H9 (cell line): ENCODE data around the gene MMP15. TPM values are rescaled to one million over a fixed set of nuclear protein-coding genes. Genes with fewer than 3 reads are reported as not detected.

Experiments used
- DNase-seq: peaks from one replicate; pipeline ENCODE4 v3.0.0-alpha.2; 2017
- H2AFZ ChIP-seq: one replicate; pipeline ENCODE4 v1.6.1; 2013; ENCODE audit warnings: mild to moderate bottlenecking, low read length, control low read depth, moderate library complexity
- H2AK5ac ChIP-seq: 2 replicates; pipeline ENCODE4 v1.6.1; 2013; ENCODE audit warnings: low read length, control low read depth, mixed read lengths; ENCODE audit not compliant: insufficient read length
- H2BK120ac ChIP-seq: one replicate; pipeline ENCODE4 v1.6.1; 2013; ENCODE audit warnings: low read depth, mild to moderate bottlenecking, low read length, control low read depth, inconsistent platforms; ENCODE audit not compliant: poor library complexity, severe bottlenecking
- H2BK12ac ChIP-seq: 2 replicates; pipeline ENCODE4 v1.6.1; 2013; ENCODE audit warnings: low read length, control low read depth, mixed read lengths, low read depth; ENCODE audit not compliant: insufficient read length
- H2BK15ac ChIP-seq: 2 replicates; pipeline ENCODE4 v1.6.1; 2013; ENCODE audit warnings: low read depth, low read length, control low read depth
- H2BK20ac ChIP-seq: one replicate; pipeline ENCODE4 v1.6.1; 2013; ENCODE audit warnings: low read depth, mild to moderate bottlenecking, low read length, control low read depth, inconsistent platforms; ENCODE audit not compliant: poor library complexity, severe bottlenecking
- H2BK5ac ChIP-seq: 2 replicates; pipeline ENCODE4 v1.6.1; 2013; ENCODE audit warnings: low read length, control low read depth, mixed read lengths; ENCODE audit not compliant: insufficient read length
- H3K14ac ChIP-seq: 2 replicates; pipeline ENCODE4 v1.6.1; 2013; ENCODE audit warnings: low read length, control low read depth; ENCODE audit not compliant: insufficient read depth
- H3K18ac ChIP-seq: 2 replicates; pipeline ENCODE4 v1.6.1; 2013; ENCODE audit warnings: low read depth, mild to moderate bottlenecking, mixed read lengths, low read length, control low read depth; ENCODE audit not compliant: insufficient read length
- H3K23ac ChIP-seq: 2 replicates; pipeline ENCODE4 v1.6.1; 2013; ENCODE audit warnings: low read length, control low read depth, mixed read lengths, low read depth; ENCODE audit not compliant: insufficient read length
- H3K23me2 ChIP-seq: 2 replicates; pipeline ENCODE4 v1.6.1; 2013; ENCODE audit warnings: low read depth, mild to moderate bottlenecking, mixed read lengths, low read length, control low read depth; ENCODE audit not compliant: insufficient read length, poor library complexity, severe bottlenecking
- H3K27ac ChIP-seq: 2 replicates; pipeline ENCODE4 v1.5.1; 2013; ENCODE audit warnings: low read length, control low read depth, mixed read lengths, low read depth; ENCODE audit not compliant: insufficient read length
- H3K27me3 ChIP-seq: 2 replicates; pipeline ENCODE4 v1.6.1; 2013; ENCODE audit warnings: low read length, control low read depth, inconsistent platforms; ENCODE audit not compliant: insufficient read depth
- H3K4ac ChIP-seq: 2 replicates; pipeline ENCODE4 v1.6.1; 2013; ENCODE audit warnings: low read depth, mild to moderate bottlenecking, control low read depth, inconsistent platforms, low read length, moderate library complexity
- H3K4me1 ChIP-seq: 2 replicates; pipeline ENCODE4 v1.6.1; 2013; ENCODE audit warnings: low read length, control low read depth, inconsistent platforms; ENCODE audit not compliant: insufficient read depth
- H3K4me2 ChIP-seq: 2 replicates; pipeline ENCODE4 v1.6.1; 2013; ENCODE audit warnings: low read length, control low read depth, mixed read lengths; ENCODE audit not compliant: insufficient read length, insufficient read depth
- H3K56ac ChIP-seq: 2 replicates; pipeline ENCODE4 v1.6.1; 2013; ENCODE audit warnings: low read depth, mild to moderate bottlenecking, mixed read lengths, low read length, control low read depth; ENCODE audit not compliant: insufficient read length
- H3K79me1 ChIP-seq: 2 replicates; pipeline ENCODE4 v1.6.1; 2013; ENCODE audit warnings: low read depth, mild to moderate bottlenecking, moderate library complexity, low read length, control low read depth, inconsistent platforms; ENCODE audit not compliant: insufficient read depth, poor library complexity, severe bottlenecking
- H3K79me2 ChIP-seq: 2 replicates; pipeline ENCODE4 v1.6.1; 2013; ENCODE audit warnings: low read length, control low read depth, inconsistent platforms; ENCODE audit not compliant: insufficient read depth
- H3K9ac ChIP-seq: 2 replicates; pipeline ENCODE4 v1.6.1; 2013; ENCODE audit warnings: low read length, control low read depth, mixed read lengths; ENCODE audit not compliant: insufficient read length; ENCODE audit errors: extremely low read depth
- H3K9me3 ChIP-seq: one replicate; pipeline ENCODE4 v1.6.1; 2013; ENCODE audit warnings: low read depth, low read length, inconsistent platforms; ENCODE audit not compliant: control insufficient read depth
- H3T11ph ChIP-seq: one replicate; pipeline ENCODE4 v1.6.1; 2013; ENCODE audit warnings: mild to moderate bottlenecking, low read length, control low read depth, inconsistent platforms
- H4K20me1 ChIP-seq: one replicate; pipeline ENCODE4 v1.6.1; 2013; ENCODE audit not compliant: control insufficient read depth, insufficient read length, insufficient read depth
- H4K5ac ChIP-seq: 2 replicates; pipeline ENCODE4 v1.6.1; 2013; ENCODE audit warnings: low read depth, mild to moderate bottlenecking, mixed read lengths, low read length, control low read depth; ENCODE audit not compliant: insufficient read length
- H4K8ac ChIP-seq: replicated peaks from 2 replicates; pipeline ENCODE4 v1.6.1; 2013; ENCODE audit warnings: low read length, control low read depth, mixed read lengths, low read depth; ENCODE audit not compliant: insufficient read length
- H4K91ac ChIP-seq: 2 replicates; pipeline ENCODE4 v1.6.1; 2013; ENCODE audit warnings: low read depth, mild to moderate bottlenecking, moderate library complexity, mixed read lengths, low read length, control low read depth; ENCODE audit not compliant: insufficient read length
- H3K27ac Mint-ChIP-seq, 3 experiments: 2 replicates in 2 of 3; 3 replicates in 1 of 3; pipeline ENCODE4 v1.8.0; 2020 to 2021; ENCODE audit warnings: mixed read lengths in 3 of 3, mild to moderate bottlenecking in 1 of 3, moderate library complexity in 1 of 3
- H3K27me3 Mint-ChIP-seq: 2 replicates; pipeline ENCODE4 v1.8.0; 2021; ENCODE audit warnings: low read depth, mild to moderate bottlenecking, moderate library complexity, mixed read lengths
- H3K36me3 Mint-ChIP-seq, 3 experiments: 2 replicates in 2 of 3; 3 replicates in 1 of 3; pipeline ENCODE4 v1.8.0; 2020 to 2021; ENCODE audit warnings: low read depth in 3 of 3, mixed read lengths in 3 of 3; ENCODE audit not compliant: insufficient read depth in 1 of 3
- H3K4me1 Mint-ChIP-seq, 2 experiments: 2 replicates each; pipeline ENCODE4 v1.8.0; 2020; ENCODE audit warnings: mixed read lengths in 2 of 2
- H3K4me3 Mint-ChIP-seq, 2 experiments: 2 replicates in 1 of 2; 3 replicates in 1 of 2; pipeline ENCODE4 v1.8.0; 2020 to 2021; ENCODE audit warnings: mild to moderate bottlenecking in 2 of 2, mixed read lengths in 2 of 2, moderate library complexity in 1 of 2
- H3K9me3 Mint-ChIP-seq, 2 experiments: 2 replicates in 1 of 2; 3 replicates in 1 of 2; pipeline ENCODE4 v1.8.0; 2020; ENCODE audit warnings: mild to moderate bottlenecking in 2 of 2, mixed read lengths in 2 of 2, moderate library complexity in 1 of 2
- CTCF ChIP-seq: fragments of 200-600 bp; sonication (generic); conservative IDR thresholded peaks from 3 replicates; pipeline ENCODE4 v1.8.0; 2021; ENCODE audit warnings: antibody characterized with exemption, mild to moderate bottlenecking
- WGBS: extraction: QIAGEN DNeasy Blood & Tissue Kit; methylation state at CpG from one replicate; pipeline ENCODE4 v1.1.7; 2013; ENCODE audit warnings: missing lambda C conversion rate, low lambda C conversion rate, mixed read lengths; ENCODE audit not compliant: insufficient read length; ENCODE audit errors: extremely low coverage; 5-methylcytosine and 5-hydroxymethylcytosine counted together
- total RNA-seq: library from RNA; stranded (reverse); gene quantifications from 2 replicates; pipeline ENCODE4 v1.2.1, GENCODE V29; 2021

The MMP15 gene
- total RNA-seq, 1 experiment from 2014 or later: 32.9 TPM

GRCh38 chr16:58021661-58022551 is 3.6 kb upstream of the MMP15 start:
- H3K9ac ChIP-seq: no peak overlapping the region
- H3K27ac ChIP-seq: no peak overlapping the region
- H3K23ac ChIP-seq: no peak overlapping the region
- H3K56ac ChIP-seq: no peak overlapping the region
- H2AK5ac ChIP-seq: no peak overlapping the region
- no peaks in the 10 kb centered on the region for H4K20me1 ChIP-seq
- no peaks in the 10 kb centered on the region for H3K79me2 ChIP-seq
- no peak overlapping the region for H4K91ac ChIP-seq
- H3K4me1 ChIP-seq: peaks cover 6% of the 10 kb centered on the region; the same call in 1 of the 2 replicates
- peaks cover 0 to 2% (median 0%) of the 10 kb centered on the region in 3 experiments; a peak in 2 of 7 replicates for H3K36me3 Mint-ChIP-seq
- no peak overlapping the region for H3K14ac ChIP-seq
- H2BK5ac ChIP-seq: no peak overlapping the region
- no peak overlapping the region for H3K18ac ChIP-seq
- no peak overlapping the region for H2BK15ac ChIP-seq
- no peak overlapping the region for H2BK120ac ChIP-seq
- H3K4me2 ChIP-seq: no peak overlapping the region
- TF ChIP-seq CTCF: no peak
- H2BK20ac ChIP-seq: no peak overlapping the region
- H4K8ac ChIP-seq: no peak overlapping the region
- H3K27ac Mint-ChIP-seq: no peak overlapping the region
- H3K27me3 ChIP-seq: no peaks in the 10 kb centered on the region
- H3K27me3 Mint-ChIP-seq: peaks cover 12% of the 10 kb centered on the region
- H3K9me3 ChIP-seq: no peaks in the 10 kb centered on the region
- H3K4ac ChIP-seq: no peak overlapping the region
- H3K4me3 Mint-ChIP-seq: peak overlapping the region in 1 of 2 experiments; percentile 10; a peak in 2 of 5 replicates
- H4K5ac ChIP-seq: no peak overlapping the region
- no peak overlapping the region for H3T11ph ChIP-seq
- H3K79me1 ChIP-seq: no peaks in the 10 kb centered on the region
- H2BK12ac ChIP-seq: no peak overlapping the region
- no peaks in the 10 kb centered on the region for H3K9me3 Mint-ChIP-seq
- WGBS: no CpG with 5 or more reads among the region's 8 CpGs
- peaks cover 23 to 35% of the 10 kb centered on the region in 2 experiments for H3K4me1 Mint-ChIP-seq
- H2AFZ ChIP-seq: no peak overlapping the region
- H3K23me2 ChIP-seq: peaks cover 5% of the 10 kb centered on the region
- DNase-seq: no peak
